GM19099 (cell line): ENCODE results near the gene SIK3.

Experiments used
- POLR2A ChIP-seq: IDR thresholded peaks from 3 replicates; pipeline ENCODE4 v1.6.1; 2011; ENCODE audit warnings: low read depth; ENCODE audit not compliant: insufficient read length; ENCODE audit errors: extremely low read depth

SIK3 gene

GRCh38 chr11:117084992-117085391 is 13.2 kb downstream of the SIK3 start:
- no peak for TF ChIP-seq POLR2A

GRCh38 chr11:117083011-117083935 is 15.0 kb downstream of the SIK3 start:
- no peak for TF ChIP-seq POLR2A

- no peak for TF ChIP-seq POLR2A
Observed at GRCh38 chr11:117081908-117082307, 16.3 kb downstream of the SIK3 start.

- no peak for TF ChIP-seq POLR2A
Observed at GRCh38 chr11:117080370-117080769, 17.9 kb downstream of the SIK3 start.

GRCh38 chr11:117076941-117077691 is 21.1 kb downstream of the SIK3 start:
- no peak for TF ChIP-seq POLR2A

- TF ChIP-seq POLR2A, result no peak
Observed at GRCh38 chr11:117075186-117075585, 23.0 kb downstream of the SIK3 start.

- TF ChIP-seq POLR2A, result no peak
Observed at GRCh38 chr11:117074119-117074518, 24.1 kb downstream of the SIK3 start.

- TF ChIP-seq POLR2A, result no peak
Observed at GRCh38 chr11:117073539-117073938, 24.7 kb downstream of the SIK3 start.

GRCh38 chr11:117072517-117073461 is 25.4 kb downstream of the SIK3 start:
- no peak for TF ChIP-seq POLR2A

GRCh38 chr11:117071344-117071787 is 26.9 kb downstream of the SIK3 start:
- TF ChIP-seq POLR2A, result no peak

GRCh38 chr11:117070016-117070415 is 28.2 kb downstream of the SIK3 start:
- TF ChIP-seq POLR2A, result no peak

- TF ChIP-seq POLR2A, result no peak
Observed at GRCh38 chr11:117068303-117068860, 29.8 kb downstream of the SIK3 start.

GRCh38 chr11:117066959-117067358 is 31.3 kb downstream of the SIK3 start:
- TF ChIP-seq POLR2A, result no peak

GRCh38 chr11:117064275-117064674 is 34.0 kb downstream of the SIK3 start:
- TF ChIP-seq POLR2A, result no peak
